HEK293 (cell line): ENCODE data around the gene CCDC102B.
"Not testable (repeated sequence)": the region's sequence is repeated elsewhere in the genome, so short reads cannot be mapped to it uniquely, and the experiment has no call there.

ENCODE experiments used
- CTCF ChIA-PET: fragments of 350-600 bp; formaldehyde crosslinking; extraction: SDS; loops from one replicate; lab custom pipeline; 2021; ENCODE audit warnings: antibody characterized with exemption; lab: Yijun Ruan, JAX
- POLR2A ChIA-PET: fragments of 300-600 bp; formaldehyde crosslinking; extraction: SDS; loops from one replicate; lab custom pipeline; 2020; ENCODE audit warnings: antibody characterized with exemption, inconsistent platforms; lab: Yijun Ruan, JAX
- H3K27ac ChIP-seq: fragments of 200-500 bp; sonication (Bioruptor generic); 2 replicates; pipeline ENCODE4 v1.5.1; 2014; ENCODE audit warnings: low read depth, low read length, control low read depth, inconsistent platforms; ENCODE audit errors: extremely low read depth
- H3K36me3 ChIP-seq, 2 experiments: fragments of 200-500 bp in 1 of 2; sonication (Bioruptor generic) in 1 of 2; 1 replicate in 1 of 2; 2 replicates in 1 of 2; pipeline ENCODE4 v1.5.1; 2014 to 2017; ENCODE audit warnings: inconsistent platforms in 2 of 2, low read length in 2 of 2; ENCODE audit not compliant: control insufficient read depth in 2 of 2, insufficient read depth in 1 of 2
- H3K4me1 ChIP-seq: fragments of 200-500 bp; sonication (Bioruptor generic); 2 replicates; pipeline ENCODE4 v1.5.1; 2014; ENCODE audit warnings: mild to moderate bottlenecking, low read length, inconsistent platforms; ENCODE audit not compliant: control insufficient read depth, insufficient read depth
- H3K4me3 ChIP-seq: 2 replicates; pipeline ENCODE4 v1.5.1; 2011; ENCODE audit warnings: low read depth, mild to moderate bottlenecking, control low read depth, low read length, moderate library complexity
- H3K9me3 ChIP-seq: fragments of 200-500 bp; sonication (Bioruptor generic); 2 replicates; pipeline ENCODE4 v1.5.1; 2014; ENCODE audit warnings: low read depth, low read length, inconsistent platforms; ENCODE audit not compliant: control insufficient read depth, insufficient read depth
- EGR2 ChIP-seq: fragments of 450-650 bp; formaldehyde crosslinking; IDR thresholded peaks from 2 replicates; pipeline ENCODE4 v1.5.1; 2016; ENCODE audit warnings: low read depth, missing biosample characterization, missing genetic modification characterization
- ELK4 ChIP-seq: IDR thresholded peaks from 2 replicates; pipeline ENCODE4 v1.6.1; 2011; ENCODE audit warnings: mild to moderate bottlenecking, low read depth, low read length, borderline replicate concordance
- GLI4 ChIP-seq: fragments of 450-650 bp; formaldehyde crosslinking; IDR thresholded peaks from 2 replicates; pipeline ENCODE4 v1.5.1; 2016; ENCODE audit warnings: missing biosample characterization, missing genetic modification characterization
- HOXA7 ChIP-seq: sonication (generic); formaldehyde crosslinking; IDR thresholded peaks from 2 replicates; pipeline ENCODE4 v1.8.1; 2022; ENCODE audit warnings: missing genetic modification reagents, borderline replicate concordance
- HOXD13 ChIP-seq: sonication (generic); formaldehyde crosslinking; IDR thresholded peaks from 2 replicates; pipeline ENCODE4 v1.8.0; 2022; ENCODE audit warnings: missing genetic modification reagents, borderline replicate concordance
- IKZF3 ChIP-seq: fragments of 450-650 bp; IDR thresholded peaks from 2 replicates; pipeline ENCODE4 v1.5.0; 2018; ENCODE audit warnings: missing biosample characterization, mild to moderate bottlenecking, missing genetic modification characterization, moderate library complexity
- OVOL3 ChIP-seq: fragments of 450-650 bp; formaldehyde crosslinking; IDR thresholded peaks from 2 replicates; pipeline ENCODE4 v1.5.1; 2016; ENCODE audit warnings: missing biosample characterization, missing genetic modification characterization
- TSHZ1 ChIP-seq: fragments of 450-650 bp; formaldehyde crosslinking; IDR thresholded peaks from 2 replicates; pipeline ENCODE4 v1.5.1; 2016; ENCODE audit warnings: missing biosample characterization, missing genetic modification characterization, borderline replicate concordance
- ZBTB6 ChIP-seq: fragments of 450-650 bp; formaldehyde crosslinking; IDR thresholded peaks from 2 replicates; pipeline ENCODE4 v1.5.1; 2017; ENCODE audit warnings: missing biosample characterization, missing genetic modification characterization
- ZFP41 ChIP-seq: fragments of 450-650 bp; formaldehyde crosslinking; IDR thresholded peaks from 2 replicates; pipeline ENCODE4 v1.5.1; 2016; ENCODE audit warnings: missing biosample characterization, missing genetic modification characterization, borderline replicate concordance
- ZIC2 ChIP-seq: fragments of 450-650 bp; formaldehyde crosslinking; IDR thresholded peaks from 2 replicates; pipeline ENCODE4 v1.5.1; 2016; ENCODE audit warnings: missing biosample characterization, missing genetic modification characterization
- ZNF140 ChIP-seq: fragments of 450-650 bp; formaldehyde crosslinking; IDR thresholded peaks from 2 replicates; pipeline ENCODE4 v1.5.1; 2016; ENCODE audit warnings: missing biosample characterization, missing genetic modification characterization
- ZNF157 ChIP-seq: fragments of 450-650 bp; formaldehyde crosslinking; IDR thresholded peaks from 2 replicates; pipeline ENCODE4 v1.5.1; 2016; ENCODE audit warnings: missing biosample characterization, missing genetic modification characterization
- ZNF202 ChIP-seq: fragments of 450-650 bp; formaldehyde crosslinking; IDR thresholded peaks from 2 replicates; pipeline ENCODE4 v1.5.1; 2016; ENCODE audit warnings: missing biosample characterization, missing genetic modification characterization, borderline replicate concordance
- ZNF266 ChIP-seq: fragments of 450-650 bp; formaldehyde crosslinking; IDR thresholded peaks from 2 replicates; pipeline ENCODE4 v1.5.1; 2016; ENCODE audit warnings: missing biosample characterization, missing genetic modification characterization, low read depth
- ZNF335 ChIP-seq: fragments of 450-650 bp; formaldehyde crosslinking; conservative IDR thresholded peaks from 2 replicates; pipeline ENCODE4 v1.5.1; 2016; ENCODE audit warnings: missing biosample characterization, missing genetic modification characterization
- ZNF366 ChIP-seq: fragments of 450-650 bp; formaldehyde crosslinking; conservative IDR thresholded peaks from 2 replicates; pipeline ENCODE4 v1.5.1; 2016; ENCODE audit warnings: missing biosample characterization, missing genetic modification characterization
- ZNF433 ChIP-seq: fragments of 450-650 bp; formaldehyde crosslinking; IDR thresholded peaks from 2 replicates; pipeline ENCODE4 v1.5.1; 2016; ENCODE audit warnings: missing biosample characterization, missing genetic modification characterization, low read depth
- ZNF561 ChIP-seq: fragments of 450-650 bp; IDR thresholded peaks from 2 replicates; pipeline ENCODE4 v1.5.1; 2018; ENCODE audit warnings: missing biosample characterization, missing genetic modification characterization, borderline replicate concordance
- ZNF571 ChIP-seq: fragments of 450-650 bp; formaldehyde crosslinking; IDR thresholded peaks from 2 replicates; pipeline ENCODE4 v1.5.0; 2017; ENCODE audit warnings: missing biosample characterization, missing genetic modification characterization
- ZNF596 ChIP-seq: fragments of 450-650 bp; IDR thresholded peaks from 2 replicates; pipeline ENCODE4 v1.5.0; 2018; ENCODE audit warnings: missing biosample characterization, mild to moderate bottlenecking, missing genetic modification characterization, moderate library complexity
- ZNF654 ChIP-seq: fragments of 450-650 bp; formaldehyde crosslinking; IDR thresholded peaks from 2 replicates; pipeline ENCODE4 v1.5.1; 2016; ENCODE audit warnings: low read depth, missing biosample characterization, missing genetic modification characterization
- ZNF664 ChIP-seq: fragments of 450-650 bp; formaldehyde crosslinking; IDR thresholded peaks from 2 replicates; pipeline ENCODE4 v1.5.1; 2016; ENCODE audit warnings: missing biosample characterization, missing genetic modification characterization
- ZNF701 ChIP-seq: fragments of 450-650 bp; formaldehyde crosslinking; IDR thresholded peaks from 2 replicates; pipeline ENCODE4 v1.5.1; 2016; ENCODE audit warnings: missing biosample characterization, missing genetic modification characterization
- ZNF768 ChIP-seq: fragments of 450-650 bp; formaldehyde crosslinking; IDR thresholded peaks from 2 replicates; pipeline ENCODE4 v1.5.1; 2018; ENCODE audit warnings: missing biosample characterization, mild to moderate bottlenecking, missing genetic modification characterization
- ZNF776 ChIP-seq: fragments of 450-650 bp; formaldehyde crosslinking; IDR thresholded peaks from 2 replicates; pipeline ENCODE4 v1.5.0; 2017; ENCODE audit warnings: missing biosample characterization, missing genetic modification characterization, borderline replicate concordance
- ZNF837 ChIP-seq: fragments of 450-650 bp; formaldehyde crosslinking; IDR thresholded peaks from 2 replicates; pipeline ENCODE4 v1.5.1; 2016; ENCODE audit warnings: missing biosample characterization, missing genetic modification characterization

CCDC102B gene

GRCh38 chr18:68865503-68865902 is 67.6 kb downstream of the CCDC102B start (continued):
- TF ChIP-seq ZFP41 (tag by site-specific recombination), result no peak
- TF ChIP-seq IKZF3, result no peak

- POLR2A ChIA-PET, result no interaction called here
- TF ChIP-seq ZNF335 (tag by site-specific recombination), result no peak
- no peak for TF ChIP-seq GLI4 (tag by site-specific recombination)
- TF ChIP-seq ZNF654 (tag by site-specific recombination), result no peak
- TF ChIP-seq ZNF664 (tag by site-specific recombination), result no peak
- no peak for TF ChIP-seq ZNF701
- no peak for TF ChIP-seq EGR2 (tag by site-specific recombination)
- no peak for TF ChIP-seq TSHZ1
- TF ChIP-seq ZNF266 (tag by site-specific recombination), result no peak
- TF ChIP-seq ZNF768 (tag by site-specific recombination), result no peak
- no peak for TF ChIP-seq ZBTB6 (tag by site-specific recombination)
- TF ChIP-seq ZNF571 (tag by site-specific recombination), result no peak
- no peak for TF ChIP-seq ZNF157
- no peak for TF ChIP-seq ZNF776 (tag by site-specific recombination)
- TF ChIP-seq OVOL3 (tag by site-specific recombination), result no peak
- TF ChIP-seq HOXD13 (CRISPR knock-in tag), result no peak
- no peak for TF ChIP-seq ZNF140 (tag by site-specific recombination)
- no peak for TF ChIP-seq ZNF433 (tag by site-specific recombination)
- no peak for TF ChIP-seq ZNF366 (tag by site-specific recombination)
- TF ChIP-seq ZIC2 (tag by site-specific recombination), result no peak
- no peak for TF ChIP-seq ZNF837 (tag by site-specific recombination)
- H3K9me3 ChIP-seq, result no peaks in the 10 kb centered on the region
Measured at GRCh38 chr18:68873003-68873402, 75.1 kb downstream of the CCDC102B start.

GRCh38 chr18:68874361-68874760 is 76.5 kb downstream of the CCDC102B start:
- POLR2A ChIA-PET, result no interaction called here
- H3K27ac ChIP-seq, result no peak overlapping the region
- H3K4me3 ChIP-seq, result no peak overlapping the region
- no peak for TF ChIP-seq ZNF202 (tag by site-specific recombination)
- no peak for TF ChIP-seq ZNF596 (tag by site-specific recombination)
- no peak for TF ChIP-seq ZNF561 (tag by site-specific recombination)
- no peak for TF ChIP-seq ELK4
- TF ChIP-seq HOXA7 (CRISPR knock-in tag), result no peak
- TF ChIP-seq, all 188 proteins: peak for 0
- H3K4me1 ChIP-seq, result no peaks in the 10 kb centered on the region
- CTCF ChIA-PET, result no interaction called here
- no peaks in the 10 kb centered on the region for H3K36me3 ChIP-seq
- no peaks in the 10 kb centered on the region for H3K9me3 ChIP-seq

More at GRCh38 chr18:68873003-68873402, 75.1 kb downstream of the CCDC102B start:
- CTCF ChIA-PET, result no interaction called here
- Histone ChIP-seq H3K36me3 (no peaks in the 10 kb centered on the region), H3K27ac (no peak overlapping the region), H3K4me3 (no peak overlapping the region), H3K4me1 (no peaks in the 10 kb centered on the region)

GRCh38 chr18:68879947-68880346 is 82.1 kb downstream of the CCDC102B start:
- H3K27ac ChIP-seq, POLR2A ChIA-PET, H3K36me3 ChIP-seq, H3K9me3 ChIP-seq, H3K4me3 ChIP-seq, CTCF ChIA-PET, H3K4me1 ChIP-seq: not testable (repeated sequence)
